Measurements from ENCODE around the gene ZBTB2. TPM values are rescaled to one million over a fixed set of nuclear protein-coding genes. Genes with fewer than 3 reads are reported as not detected.
A peak's percentile ranks its signal among the peaks of the same experiment; 100 is the strongest.

Gene ZBTB2
- polyA plus RNA-seq, 3 donors, result 7.2 to 14.0 (median 9.6) TPM

DNA sequence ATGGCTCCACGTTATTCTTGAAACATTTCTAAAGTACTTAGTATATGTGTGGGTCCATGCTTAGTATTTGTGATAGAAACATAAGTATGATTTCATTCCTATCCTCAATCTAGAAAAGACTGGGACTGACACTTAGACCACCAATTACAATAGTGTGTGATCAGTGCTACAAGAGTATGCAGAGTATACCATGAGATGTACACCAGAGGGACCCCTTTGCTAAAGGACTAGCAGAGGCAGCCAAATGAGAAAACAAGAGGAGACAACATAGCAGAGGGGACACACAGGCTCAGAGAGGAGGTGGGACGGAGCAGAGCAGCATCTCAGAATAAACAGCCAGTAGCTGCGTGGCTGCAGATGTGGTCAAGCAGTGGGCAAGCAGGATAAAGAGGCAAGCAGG, 39.5 kb upstream of the ZBTB2 start:
- no peaks in the 10 kb centered on the region for H3K27me3 Mint-ChIP-seq (ENCODE audit: low read depth in 3 of 3)
- Histone ChIP-seq H3K9ac (ENCODE audit: insufficient read depth, low read length, poor library complexity, severe bottlenecking) (no peak overlapping the region), H3K79me2 (ENCODE audit: insufficient read depth, low read length) (no peaks in the 10 kb centered on the region), H3K36me3 (replicated peaks in 1 of 2; ENCODE audit: control insufficient read depth in 1 of 2, insufficient read depth in 2 of 2, low read length in 2 of 2) (peaks cover 65 to 85% of the 10 kb centered on the region in 2 donors), H3K4me2 (replicated peaks; ENCODE audit: extremely low read depth, low read length, poor library complexity, severe bottlenecking) (no peak overlapping the region), H3K4me3 (replicated peaks in 1 of 3; ENCODE audit: low read depth in 2 of 3, low read length in 3 of 3) (no peak overlapping the region), H3K4me1 (ENCODE audit: control insufficient read depth in 1 of 2, insufficient read depth in 2 of 2, low read length in 2 of 2) (no peaks in the 10 kb centered on the region), H4K20me1 (ENCODE audit: insufficient read depth, low read length) (no peaks in the 10 kb centered on the region), H3K9me3 (replicated peaks in 1 of 2; ENCODE audit: control insufficient read depth in 1 of 2, insufficient read depth in 1 of 2, low read length in 2 of 2) (no peaks in the 10 kb centered on the region), H2AFZ (ENCODE audit: insufficient read depth, low read depth, low read length, poor library complexity, severe bottlenecking) (no peak overlapping the region), H3K27me3 (ENCODE audit: control insufficient read depth in 2 of 2, insufficient read depth in 2 of 2, low read length in 2 of 2) (no peaks in the 10 kb centered on the region), H3K27ac (ENCODE audit: low read depth in 1 of 2, low read length in 2 of 2) (no peak overlapping the region)
- no peak overlapping the region for H3K4me3 Mint-ChIP-seq
- no peak for DNase-seq
- TF ChIP-seq, protein P1, sequence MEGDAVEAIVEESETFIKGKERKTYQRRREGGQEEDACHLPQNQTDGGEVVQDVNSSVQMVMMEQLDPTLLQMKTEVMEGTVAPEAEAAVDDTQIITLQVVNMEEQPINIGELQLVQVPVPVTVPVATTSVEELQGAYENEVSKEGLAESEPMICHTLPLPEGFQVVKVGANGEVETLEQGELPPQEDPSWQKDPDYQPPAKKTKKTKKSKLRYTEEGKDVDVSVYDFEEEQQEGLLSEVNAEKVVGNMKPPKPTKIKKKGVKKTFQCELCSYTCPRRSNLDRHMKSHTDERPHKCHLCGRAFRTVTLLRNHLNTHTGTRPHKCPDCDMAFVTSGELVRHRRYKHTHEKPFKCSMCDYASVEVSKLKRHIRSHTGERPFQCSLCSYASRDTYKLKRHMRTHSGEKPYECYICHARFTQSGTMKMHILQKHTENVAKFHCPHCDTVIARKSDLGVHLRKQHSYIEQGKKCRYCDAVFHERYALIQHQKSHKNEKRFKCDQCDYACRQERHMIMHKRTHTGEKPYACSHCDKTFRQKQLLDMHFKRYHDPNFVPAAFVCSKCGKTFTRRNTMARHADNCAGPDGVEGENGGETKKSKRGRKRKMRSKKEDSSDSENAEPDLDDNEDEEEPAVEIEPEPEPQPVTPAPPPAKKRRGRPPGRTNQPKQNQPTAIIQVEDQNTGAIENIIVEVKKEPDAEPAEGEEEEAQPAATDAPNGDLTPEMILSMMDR (IDR thresholded peaks at IDR 0.05), result no peak
- intact Hi-C loops (cut with micrococcal nuclease), result no loop called here
- H3K4me1 Mint-ChIP-seq, result no peaks in the 10 kb centered on the region
- peak overlapping the region in 3 of 7 donors; percentile 0 to 3 (median 2) for H3K27ac Mint-ChIP-seq
- no peaks in the 10 kb centered on the region for H3K9me3 Mint-ChIP-seq
- 100% methylated on average over 2 of the region's 3 CpGs for WGBS (ENCODE audit: insufficient coverage)
- peaks cover 54 to 80% of the 10 kb centered on the region in 2 donors for H3K36me3 Mint-ChIP-seq

DNA sequence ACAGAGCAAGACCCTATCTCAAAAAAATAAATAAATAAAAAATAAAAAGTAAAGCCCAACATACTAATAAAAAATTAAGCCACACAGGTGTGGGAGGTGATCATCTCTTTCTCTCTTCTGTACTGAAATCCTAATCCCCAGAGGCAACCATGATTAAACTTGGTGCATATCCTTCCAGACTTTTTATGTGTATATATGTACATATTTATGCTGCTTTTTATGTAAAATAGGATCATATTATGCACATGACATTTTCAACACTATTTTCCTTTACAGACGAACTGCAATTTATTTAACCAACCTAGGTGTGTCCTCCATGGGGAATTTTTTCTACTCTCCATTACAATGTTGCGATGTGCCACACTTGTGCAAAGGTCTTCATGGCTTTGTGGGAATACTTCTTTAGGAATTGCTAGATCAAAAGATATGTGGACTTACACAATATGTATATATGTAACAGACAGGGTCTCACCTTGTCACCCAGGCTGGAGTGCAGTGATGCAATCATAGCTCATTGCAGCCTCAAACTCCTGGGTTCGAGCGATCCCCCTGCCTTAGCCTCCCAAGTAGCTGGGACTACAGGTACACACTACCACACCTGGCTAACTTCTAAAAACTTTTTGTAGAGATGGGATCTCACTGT, 36.9 kb upstream of the ZBTB2 start:
- peaks cover 68 to 91% of the 10 kb centered on the region in 2 donors for H3K36me3 Mint-ChIP-seq
- no peaks in the 10 kb centered on the region for H4K20me1 ChIP-seq (ENCODE audit: insufficient read depth, low read length)
- no peak overlapping the region for H3K27ac ChIP-seq (ENCODE audit: low read depth in 1 of 2, low read length in 2 of 2)
- no CpG with 5 or more reads among the region's 4 CpGs for WGBS (ENCODE audit: insufficient coverage)
- TF ChIP-seq, protein P1 (IDR thresholded peaks at IDR 0.05), result no peak
- no peak overlapping the region for H3K4me3 ChIP-seq (replicated peaks in 1 of 3; ENCODE audit: low read depth in 2 of 3, low read length in 3 of 3)
- H3K9me3 ChIP-seq (replicated peaks in 1 of 2; ENCODE audit: control insufficient read depth in 1 of 2, insufficient read depth in 1 of 2, low read length in 2 of 2), result no peaks in the 10 kb centered on the region
- H3K4me2 ChIP-seq (replicated peaks; ENCODE audit: extremely low read depth, low read length, poor library complexity, severe bottlenecking), result no peak overlapping the region
- no peak overlapping the region for H2AFZ ChIP-seq (ENCODE audit: insufficient read depth, low read depth, low read length, poor library complexity, severe bottlenecking)
- H3K9ac ChIP-seq (ENCODE audit: insufficient read depth, low read length, poor library complexity, severe bottlenecking), result no peak overlapping the region
- H3K27me3 Mint-ChIP-seq (ENCODE audit: low read depth in 3 of 3), result no peaks in the 10 kb centered on the region
- no peaks in the 10 kb centered on the region for H3K27me3 ChIP-seq (ENCODE audit: control insufficient read depth in 2 of 2, insufficient read depth in 2 of 2, low read length in 2 of 2)
- DNase-seq, result no peak
- H3K9me3 Mint-ChIP-seq, result no peaks in the 10 kb centered on the region
- no peak overlapping the region for H3K27ac Mint-ChIP-seq
- H3K4me1 ChIP-seq (ENCODE audit: control insufficient read depth in 1 of 2, insufficient read depth in 2 of 2, low read length in 2 of 2), result no peaks in the 10 kb centered on the region
- peaks cover 77 to 97% of the 10 kb centered on the region in 2 donors for H3K36me3 ChIP-seq (replicated peaks in 1 of 2; ENCODE audit: control insufficient read depth in 1 of 2, insufficient read depth in 2 of 2, low read length in 2 of 2)
- H3K79me2 ChIP-seq (ENCODE audit: insufficient read depth, low read length), result no peaks in the 10 kb centered on the region
- no peaks in the 10 kb centered on the region for H3K4me1 Mint-ChIP-seq
- intact Hi-C loops (cut with micrococcal nuclease), result no loop called here
- no peak overlapping the region for H3K4me3 Mint-ChIP-seq

Measured in CD14-positive monocyte (primary cell).